Nephron (organoid): ENCODE results near the gene RIPK4.

Source experiments
- H3K27ac Mint-ChIP-seq, 3 experiments: 2 replicates each; pipeline ENCODE4 v1.8.0; 2020; ENCODE audit warnings: mixed read lengths in 3 of 3, mild to moderate bottlenecking in 2 of 3, moderate library complexity in 1 of 3
- H3K27me3 Mint-ChIP-seq: 2 replicates; pipeline ENCODE4 v1.8.0; 2021; ENCODE audit warnings: low read depth, mild to moderate bottlenecking, moderate library complexity, mixed read lengths
- H3K36me3 Mint-ChIP-seq: 2 replicates; pipeline ENCODE4 v1.8.0; 2020; ENCODE audit warnings: low read depth, mixed read lengths
- H3K4me1 Mint-ChIP-seq: 2 replicates; pipeline ENCODE4 v1.8.0; 2020; ENCODE audit warnings: mixed read lengths
- H3K4me3 Mint-ChIP-seq, 3 experiments: 2 replicates each; pipeline ENCODE4 v1.8.0; 2020; ENCODE audit warnings: mild to moderate bottlenecking in 3 of 3, mixed read lengths in 3 of 3, moderate library complexity in 2 of 3
- H3K9me3 Mint-ChIP-seq: 2 replicates; pipeline ENCODE4 v1.8.0; 2020; ENCODE audit warnings: mixed read lengths
- TF ChIP-seq, protein P1 (sequence below), 3 experiments: fragments of 200-600 bp; sonication (generic); IDR thresholded peaks; one replicate each; pipeline ENCODE4 v1.5.0; 2021; ENCODE audit warnings: antibody characterized with exemption in 3 of 3; ENCODE audit not compliant: unreplicated experiment in 3 of 3

RIPK4 gene

DNA sequence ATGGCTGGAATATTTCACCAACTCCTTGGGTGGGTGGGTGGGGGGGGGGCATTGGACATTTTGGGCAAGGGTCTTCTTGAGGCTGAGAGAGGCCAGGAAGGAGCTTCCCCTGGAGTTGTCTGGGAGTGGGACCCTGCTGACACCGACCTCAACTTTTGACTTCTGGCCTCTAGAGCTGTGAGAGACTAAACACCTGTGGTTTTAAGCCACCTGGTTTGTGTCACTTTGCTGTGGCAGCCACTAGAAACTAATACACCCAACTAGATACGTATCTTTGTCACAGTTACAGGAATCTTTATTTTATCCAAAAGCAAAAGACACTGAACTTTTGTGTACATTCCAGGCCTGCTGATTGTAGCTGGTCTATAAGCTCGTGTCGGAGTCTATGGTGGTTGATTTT lies 9.9 kb upstream of the RIPK4 start:
- H3K9me3 Mint-ChIP-seq: no peaks in the 10 kb centered on the region
- TF ChIP-seq, protein P1, sequence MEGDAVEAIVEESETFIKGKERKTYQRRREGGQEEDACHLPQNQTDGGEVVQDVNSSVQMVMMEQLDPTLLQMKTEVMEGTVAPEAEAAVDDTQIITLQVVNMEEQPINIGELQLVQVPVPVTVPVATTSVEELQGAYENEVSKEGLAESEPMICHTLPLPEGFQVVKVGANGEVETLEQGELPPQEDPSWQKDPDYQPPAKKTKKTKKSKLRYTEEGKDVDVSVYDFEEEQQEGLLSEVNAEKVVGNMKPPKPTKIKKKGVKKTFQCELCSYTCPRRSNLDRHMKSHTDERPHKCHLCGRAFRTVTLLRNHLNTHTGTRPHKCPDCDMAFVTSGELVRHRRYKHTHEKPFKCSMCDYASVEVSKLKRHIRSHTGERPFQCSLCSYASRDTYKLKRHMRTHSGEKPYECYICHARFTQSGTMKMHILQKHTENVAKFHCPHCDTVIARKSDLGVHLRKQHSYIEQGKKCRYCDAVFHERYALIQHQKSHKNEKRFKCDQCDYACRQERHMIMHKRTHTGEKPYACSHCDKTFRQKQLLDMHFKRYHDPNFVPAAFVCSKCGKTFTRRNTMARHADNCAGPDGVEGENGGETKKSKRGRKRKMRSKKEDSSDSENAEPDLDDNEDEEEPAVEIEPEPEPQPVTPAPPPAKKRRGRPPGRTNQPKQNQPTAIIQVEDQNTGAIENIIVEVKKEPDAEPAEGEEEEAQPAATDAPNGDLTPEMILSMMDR (IDR thresholded peaks at IDR 0.05; ENCODE audit: unreplicated experiment in 3 of 3): no peak
- H3K4me3 Mint-ChIP-seq: no peak overlapping the region
- H3K27me3 Mint-ChIP-seq: peaks cover 58% of the 10 kb centered on the region
- no peak overlapping the region for H3K27ac Mint-ChIP-seq
- peaks cover 34% of the 10 kb centered on the region for H3K4me1 Mint-ChIP-seq
- H3K36me3 Mint-ChIP-seq: no peaks in the 10 kb centered on the region

DNA sequence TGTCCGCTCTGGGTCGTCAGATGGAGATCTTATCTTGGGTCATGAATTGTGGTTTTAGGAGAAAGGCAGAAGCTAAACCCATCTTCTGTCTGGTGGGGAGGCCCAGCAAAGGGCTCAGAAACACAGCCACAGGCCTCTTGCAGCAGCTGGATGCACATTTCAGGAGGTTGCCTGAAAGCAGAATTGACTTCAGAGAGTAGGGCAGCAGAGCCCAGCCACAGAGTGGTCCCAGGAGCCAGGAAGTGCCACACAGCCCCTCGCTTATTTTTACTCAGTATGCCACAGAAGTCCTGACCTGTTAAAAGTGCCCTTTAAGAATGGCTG lies 8.3 kb upstream of the RIPK4 start:
- peak overlapping the region in 2 of 3 experiments; percentile 9 to 51 for H3K27ac Mint-ChIP-seq
- TF ChIP-seq, protein P1 (IDR thresholded peaks at IDR 0.05; ENCODE audit: unreplicated experiment in 3 of 3): no peak
- H3K36me3 Mint-ChIP-seq: no peaks in the 10 kb centered on the region
- peaks cover 51% of the 10 kb centered on the region for H3K4me1 Mint-ChIP-seq
- no peak overlapping the region for H3K4me3 Mint-ChIP-seq
- H3K9me3 Mint-ChIP-seq: no peaks in the 10 kb centered on the region
- peaks cover 71% of the 10 kb centered on the region for H3K27me3 Mint-ChIP-seq

DNA sequence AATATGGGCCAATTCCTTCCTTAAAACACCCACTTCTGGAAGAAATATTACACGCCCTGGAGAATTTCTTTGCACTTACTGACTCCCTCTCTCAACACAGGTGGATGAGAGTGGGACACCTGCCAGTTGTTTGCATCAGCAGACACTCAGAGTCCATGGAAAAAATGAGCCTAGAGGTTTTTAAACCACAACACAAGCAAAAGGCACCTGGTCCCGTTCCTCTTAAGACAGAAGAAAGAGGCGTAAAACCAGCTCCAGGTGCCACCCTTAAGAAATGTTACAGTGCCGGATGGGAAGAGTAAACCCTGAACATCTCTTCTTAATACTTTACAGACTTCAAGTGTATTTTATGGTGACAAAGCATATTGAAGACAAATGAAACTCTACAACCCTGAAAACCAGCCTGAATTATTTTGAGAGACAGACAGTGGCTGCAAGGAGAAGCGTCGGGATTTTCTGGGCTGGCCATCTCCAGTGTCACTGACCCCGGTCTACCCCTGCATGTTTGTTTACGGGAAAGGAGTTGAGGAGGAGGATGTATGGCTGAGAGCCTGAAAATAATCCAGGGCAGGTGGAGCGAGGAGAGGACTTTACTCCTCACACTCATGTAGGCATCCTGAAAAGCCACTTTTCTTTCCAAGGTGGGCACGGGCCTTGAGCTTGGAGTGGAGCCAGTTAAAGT lies 7.8 kb upstream of the RIPK4 start:
- peaks cover 74% of the 10 kb centered on the region for H3K27me3 Mint-ChIP-seq
- TF ChIP-seq, protein P1 (IDR thresholded peaks at IDR 0.05; ENCODE audit: unreplicated experiment in 3 of 3): no peak
- no peak overlapping the region for H3K4me3 Mint-ChIP-seq
- no peaks in the 10 kb centered on the region for H3K36me3 Mint-ChIP-seq
- peaks cover 50% of the 10 kb centered on the region for H3K4me1 Mint-ChIP-seq
- no peaks in the 10 kb centered on the region for H3K9me3 Mint-ChIP-seq
- peak overlapping the region; percentile 9 to 51 (median 35) for H3K27ac Mint-ChIP-seq

DNA sequence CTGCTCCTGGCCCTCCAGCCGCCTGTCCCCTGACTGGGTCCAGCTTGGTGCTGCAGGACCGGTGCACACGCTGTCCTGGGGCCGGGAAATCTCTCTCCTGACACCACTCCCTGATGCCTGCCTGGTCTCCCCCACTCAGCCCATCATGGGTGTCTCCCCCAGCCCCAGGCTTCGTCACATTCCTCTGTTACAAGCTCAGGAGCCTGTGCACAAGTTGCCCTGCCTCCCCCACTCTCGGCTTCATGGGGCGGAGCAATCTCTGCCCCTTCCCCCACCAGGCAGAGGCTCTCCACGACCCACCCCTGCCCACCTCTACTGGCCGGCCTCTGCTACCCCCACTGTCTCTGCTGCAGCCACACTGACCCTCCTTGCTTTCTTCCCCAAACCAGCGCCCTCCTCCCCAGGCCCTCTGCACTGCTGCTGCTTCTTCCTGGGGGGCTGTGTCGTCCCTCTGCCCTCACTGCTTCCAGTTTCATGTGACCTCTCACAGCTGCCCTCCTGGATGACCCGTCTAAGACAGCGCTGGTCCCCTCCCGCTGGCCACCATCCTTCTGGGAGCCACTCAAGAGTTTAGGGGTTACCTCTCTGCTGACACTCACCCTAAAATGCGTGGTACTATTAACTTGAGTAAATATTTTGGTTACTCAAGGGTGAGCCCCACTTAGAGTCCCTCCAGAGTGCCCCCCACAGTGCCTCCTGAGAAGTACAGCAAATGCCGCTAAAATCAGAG lies 5.7 kb upstream of the RIPK4 start:
- peak overlapping the region in 1 of 3 experiments; percentile 51 for H3K27ac Mint-ChIP-seq
- peaks cover 80% of the 10 kb centered on the region for H3K27me3 Mint-ChIP-seq
- no peaks in the 10 kb centered on the region for H3K9me3 Mint-ChIP-seq
- no peaks in the 10 kb centered on the region for H3K36me3 Mint-ChIP-seq
- TF ChIP-seq, protein P1 (IDR thresholded peaks at IDR 0.05; ENCODE audit: unreplicated experiment in 3 of 3): no peak
- H3K4me1 Mint-ChIP-seq: peaks cover 54% of the 10 kb centered on the region
- no peak overlapping the region for H3K4me3 Mint-ChIP-seq

DNA sequence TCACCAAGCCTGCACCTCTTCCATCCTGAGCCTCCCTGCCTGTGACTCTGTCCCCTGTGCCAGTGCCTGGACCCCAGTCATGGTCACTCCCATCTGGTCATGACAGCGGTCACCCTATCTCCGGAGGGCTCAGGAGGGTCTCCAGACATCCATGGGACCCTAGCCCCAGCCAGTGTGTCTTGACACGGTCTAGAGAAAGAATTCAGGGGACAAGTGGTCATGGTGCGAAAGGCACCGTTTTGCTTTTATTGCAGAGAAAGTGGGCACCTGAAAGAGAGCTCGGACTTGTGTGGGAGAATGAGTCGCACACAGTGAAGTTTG lies 4.7 kb upstream of the RIPK4 start:
- TF ChIP-seq, protein P1 (IDR thresholded peaks at IDR 0.05; ENCODE audit: unreplicated experiment in 3 of 3): no peak
- peaks cover 82% of the 10 kb centered on the region for H3K27me3 Mint-ChIP-seq
- no peak overlapping the region for H3K4me3 Mint-ChIP-seq
- H3K9me3 Mint-ChIP-seq: no peaks in the 10 kb centered on the region
- no peak overlapping the region for H3K27ac Mint-ChIP-seq
- no peaks in the 10 kb centered on the region for H3K36me3 Mint-ChIP-seq
- H3K4me1 Mint-ChIP-seq: peaks cover 57% of the 10 kb centered on the region
